GM21381 (cell line): ENCODE measurements around the gene HENMT1.
"Not testable (repeated sequence)": the region's sequence is repeated elsewhere in the genome, so short reads cannot be mapped to it uniquely, and the experiment has no call there.

Experiments
- ATAC-seq: cut with Tn5 transposase; IDR thresholded peaks from one replicate; pipeline ENCODE4 v1.9.1; 2021; ENCODE audit warnings: mild to moderate bottlenecking, moderate library complexity; ENCODE audit not compliant: unreplicated experiment

HENMT1 gene

GRCh38 chr1:108678706-108679105 is 17.8 kb upstream of the HENMT1 start:
- ATAC-seq = no peak

- no peak for ATAC-seq
Observed at GRCh38 chr1:108671143-108671542, 10.2 kb upstream of the HENMT1 start.

GRCh38 chr1:108670131-108670773 is 9.4 kb upstream of the HENMT1 start:
- no peak for ATAC-seq

- no peak for ATAC-seq
Observed at GRCh38 chr1:108669679-108670078, 8.8 kb upstream of the HENMT1 start.

GRCh38 chr1:108668777-108669176 is 7.9 kb upstream of the HENMT1 start:
- ATAC-seq = no peak

- ATAC-seq = not testable (repeated sequence)
Observed at GRCh38 chr1:108667422-108667821, 6.5 kb upstream of the HENMT1 start.

- ATAC-seq = no peak
Observed at GRCh38 chr1:108665771-108666170, 4.9 kb upstream of the HENMT1 start.

GRCh38 chr1:108665067-108665466 is 4.2 kb upstream of the HENMT1 start:
- ATAC-seq = no peak

GRCh38 chr1:108664481-108664880 is 3.6 kb upstream of the HENMT1 start:
- ATAC-seq = no peak

- ATAC-seq = no peak
Observed at GRCh38 chr1:108663074-108663473, 2.2 kb upstream of the HENMT1 start.

GRCh38 chr1:108657356-108658080 is 3.4 kb downstream of the HENMT1 start:
- ATAC-seq = no peak

GRCh38 chr1:108653431-108654105 is 7.3 kb downstream of the HENMT1 start:
- no peak for ATAC-seq

GRCh38 chr1:108646648-108647269 is 14.1 kb downstream of the HENMT1 start:
- ATAC-seq = no peak

- ATAC-seq = no peak
Observed at GRCh38 chr1:108646265-108646647, 14.6 kb downstream of the HENMT1 start.

GRCh38 chr1:108645564-108646184 is 15.2 kb downstream of the HENMT1 start:
- ATAC-seq = no peak

- no peak for ATAC-seq
Observed at GRCh38 chr1:108644984-108645383, 15.9 kb downstream of the HENMT1 start.

GRCh38 chr1:108643492-108644335 is 17.2 kb downstream of the HENMT1 start:
- ATAC-seq = no peak

- not testable (repeated sequence) for ATAC-seq
Observed at GRCh38 chr1:108640863-108641262, 20.0 kb downstream of the HENMT1 start.

GRCh38 chr1:108639899-108640560 is 20.9 kb downstream of the HENMT1 start:
- no peak for ATAC-seq

- no peak for ATAC-seq
Observed at GRCh38 chr1:108636876-108637275, 24.0 kb downstream of the HENMT1 start.
